ENCODE results near the gene MAP3K4.

DNA sequence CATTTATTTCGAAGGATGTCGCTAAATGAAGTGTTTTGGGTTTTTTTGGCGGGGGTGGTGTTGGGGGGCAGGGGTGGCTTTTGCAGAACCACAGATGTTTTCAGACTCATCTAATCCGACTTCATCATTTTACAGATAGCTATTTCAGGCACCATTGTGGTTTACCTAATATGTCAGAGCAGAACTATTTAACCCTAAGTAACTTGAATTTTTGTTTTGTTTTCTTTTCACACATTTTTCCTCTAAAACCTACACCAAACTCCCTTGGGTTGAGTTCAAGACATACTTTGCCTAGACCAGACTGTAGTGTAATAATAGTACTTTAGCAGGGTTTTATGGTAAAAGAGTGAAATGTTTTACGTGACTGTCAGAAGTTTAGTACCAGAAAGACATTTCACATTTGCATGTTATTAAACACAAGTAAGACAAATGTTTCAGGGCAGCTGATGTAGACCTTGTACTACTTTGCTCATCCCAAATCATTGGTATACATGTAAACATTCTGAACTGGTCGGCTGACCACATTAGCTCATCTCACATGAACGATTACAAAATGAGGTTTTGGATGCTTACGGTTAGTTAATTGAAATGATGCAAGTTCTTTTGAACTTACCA, 37.7 kb downstream of the MAP3K4 start:
- TF ChIP-seq, protein P1, sequence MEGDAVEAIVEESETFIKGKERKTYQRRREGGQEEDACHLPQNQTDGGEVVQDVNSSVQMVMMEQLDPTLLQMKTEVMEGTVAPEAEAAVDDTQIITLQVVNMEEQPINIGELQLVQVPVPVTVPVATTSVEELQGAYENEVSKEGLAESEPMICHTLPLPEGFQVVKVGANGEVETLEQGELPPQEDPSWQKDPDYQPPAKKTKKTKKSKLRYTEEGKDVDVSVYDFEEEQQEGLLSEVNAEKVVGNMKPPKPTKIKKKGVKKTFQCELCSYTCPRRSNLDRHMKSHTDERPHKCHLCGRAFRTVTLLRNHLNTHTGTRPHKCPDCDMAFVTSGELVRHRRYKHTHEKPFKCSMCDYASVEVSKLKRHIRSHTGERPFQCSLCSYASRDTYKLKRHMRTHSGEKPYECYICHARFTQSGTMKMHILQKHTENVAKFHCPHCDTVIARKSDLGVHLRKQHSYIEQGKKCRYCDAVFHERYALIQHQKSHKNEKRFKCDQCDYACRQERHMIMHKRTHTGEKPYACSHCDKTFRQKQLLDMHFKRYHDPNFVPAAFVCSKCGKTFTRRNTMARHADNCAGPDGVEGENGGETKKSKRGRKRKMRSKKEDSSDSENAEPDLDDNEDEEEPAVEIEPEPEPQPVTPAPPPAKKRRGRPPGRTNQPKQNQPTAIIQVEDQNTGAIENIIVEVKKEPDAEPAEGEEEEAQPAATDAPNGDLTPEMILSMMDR (conservative IDR thresholded peaks at IDR 0.05; ENCODE audit: low read length), result no peak
- no peak for TF ChIP-seq EZH2phosphoT487 (IDR thresholded peaks at IDR 0.05; ENCODE audit: borderline replicate concordance, low read depth, low read length)
